GM19463 (cell line): Measurements from ENCODE around the gene BANP.
"Not testable (repeated sequence)": the region's sequence is repeated elsewhere in the genome, so short reads cannot be mapped to it uniquely, and the experiment has no call there.

Experiments used
- ATAC-seq: cut with Tn5 transposase; IDR thresholded peaks from one replicate; pipeline ENCODE4 v1.9.1; 2021; ENCODE audit warnings: mild to moderate bottlenecking, moderate library complexity; ENCODE audit not compliant: unreplicated experiment

Gene BANP

DNA sequence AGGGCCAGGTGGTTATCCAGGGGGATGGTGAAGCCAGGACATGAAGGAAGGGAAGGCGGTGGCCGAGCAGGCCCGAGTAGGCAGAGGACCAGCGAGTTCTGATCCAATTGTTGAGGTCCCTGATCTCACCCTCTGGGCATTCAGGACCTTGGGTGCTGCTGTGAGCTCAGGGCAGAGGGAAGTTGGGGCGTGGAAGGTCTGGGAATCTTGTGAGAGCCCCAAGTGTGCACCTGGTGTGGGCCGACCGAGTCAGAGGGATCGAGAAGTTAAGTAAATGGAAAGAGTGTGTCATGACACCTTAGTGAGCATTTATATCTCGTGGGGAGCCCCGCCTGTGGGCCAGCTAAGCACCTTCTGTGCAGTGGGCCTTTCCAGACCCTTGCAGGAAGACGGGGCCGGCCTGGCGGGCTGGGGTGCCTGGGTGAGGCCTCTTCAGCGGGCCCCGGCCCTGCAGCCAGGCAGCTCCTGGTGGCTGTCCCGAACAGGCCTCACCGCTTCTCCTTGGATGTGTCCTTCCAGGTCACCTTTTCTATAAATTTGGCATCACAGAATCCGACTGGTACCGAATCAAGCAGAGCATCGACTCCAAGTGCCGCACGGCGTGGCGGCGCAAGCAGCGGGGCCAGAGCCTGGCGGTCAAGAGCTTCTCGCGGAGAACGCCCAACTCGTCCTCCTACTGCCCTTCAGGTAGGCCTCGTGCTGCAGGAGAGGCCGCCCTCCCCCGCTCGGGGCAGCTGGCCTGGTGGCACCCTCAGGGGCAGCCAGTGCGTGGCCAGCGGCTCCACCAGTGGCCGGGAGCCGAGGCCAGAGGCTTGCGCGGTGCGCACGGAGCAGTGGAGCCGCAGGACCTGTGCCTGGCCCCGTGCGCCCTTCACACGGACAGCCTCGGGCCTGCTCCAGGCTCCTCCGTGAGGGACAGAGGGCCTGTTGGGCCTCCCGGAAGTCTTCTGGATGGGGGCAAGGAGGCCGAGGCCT lies 76.0 kb downstream of the BANP start:
- ATAC-seq = no peak

DNA sequence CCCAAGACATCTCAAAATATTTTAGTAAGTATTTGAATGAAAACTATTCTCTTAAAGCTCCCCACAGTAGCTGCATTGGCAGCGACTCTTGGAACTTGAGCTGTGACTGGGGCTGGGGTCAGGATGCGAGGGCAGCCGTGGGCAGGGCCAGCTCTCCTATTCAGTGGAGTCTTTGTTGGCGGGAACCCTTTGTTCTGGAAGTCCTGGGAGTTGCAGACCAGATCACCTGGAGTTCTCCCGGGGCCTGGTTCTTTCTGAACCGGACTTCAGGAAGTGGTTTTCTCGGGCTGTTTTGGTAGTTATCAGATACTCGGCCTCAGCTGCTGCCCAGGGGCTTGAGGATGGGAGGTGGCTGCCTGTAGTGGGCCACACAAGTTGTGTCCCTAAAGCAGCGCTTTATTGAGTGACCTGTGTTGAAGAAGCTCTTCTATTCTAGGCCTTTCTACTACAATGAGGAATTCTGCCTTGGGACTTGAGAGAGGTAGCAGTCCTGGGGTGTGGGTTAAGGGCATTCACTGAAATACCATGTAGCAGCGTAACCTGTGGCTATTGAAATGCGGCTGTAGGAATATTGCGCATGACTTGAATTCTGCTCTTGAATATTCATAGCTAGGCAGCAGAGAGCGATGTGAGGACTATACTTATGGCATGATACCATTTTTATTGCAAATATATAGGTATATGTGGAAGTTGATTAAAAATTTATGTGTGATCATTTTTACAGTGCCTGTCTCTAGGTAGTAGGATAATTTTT lies 77.1 kb downstream of the BANP start:
- ATAC-seq = not testable (repeated sequence)

DNA sequence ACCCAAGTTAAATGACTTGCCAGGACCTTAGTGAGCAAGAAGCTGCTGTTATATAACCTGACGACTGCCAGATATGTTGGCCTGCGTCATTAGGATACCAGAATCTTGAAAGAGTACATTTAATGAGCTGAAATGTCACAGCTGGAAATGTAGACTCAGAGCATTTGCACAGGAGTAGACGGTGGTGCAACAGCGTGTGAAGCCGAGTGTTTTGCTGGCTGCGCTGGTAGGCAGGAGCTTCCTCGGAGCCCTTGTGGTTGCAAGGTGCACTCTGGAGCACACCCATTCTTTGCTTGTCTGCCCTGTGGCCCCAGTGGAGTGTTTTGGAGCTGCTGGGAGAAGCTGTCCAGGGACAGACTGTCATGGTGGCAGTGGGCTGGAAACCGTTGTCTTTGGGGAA lies 79.3 kb downstream of the BANP start:
- ATAC-seq = no peak

DNA sequence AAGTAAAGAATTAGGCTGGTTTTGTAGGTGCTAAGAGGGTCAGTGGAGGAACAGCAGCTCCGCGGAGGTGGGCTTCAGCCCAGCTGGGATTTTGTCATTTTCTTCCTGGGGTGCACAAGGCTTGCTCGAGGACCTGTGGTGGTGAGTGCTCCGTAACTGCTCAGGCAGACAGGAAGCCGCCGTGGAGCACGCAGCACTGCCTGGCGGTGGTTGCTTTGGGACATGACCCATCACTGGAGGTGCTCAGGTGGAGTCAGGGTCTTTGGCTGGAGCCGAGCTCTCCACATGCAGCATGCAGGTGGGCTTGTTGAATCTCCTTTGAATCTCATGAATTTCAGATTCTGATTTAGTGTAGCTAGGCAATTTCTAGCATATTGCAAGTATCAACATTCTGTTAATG lies 79.7 kb downstream of the BANP start:
- not testable (repeated sequence) for ATAC-seq

DNA sequence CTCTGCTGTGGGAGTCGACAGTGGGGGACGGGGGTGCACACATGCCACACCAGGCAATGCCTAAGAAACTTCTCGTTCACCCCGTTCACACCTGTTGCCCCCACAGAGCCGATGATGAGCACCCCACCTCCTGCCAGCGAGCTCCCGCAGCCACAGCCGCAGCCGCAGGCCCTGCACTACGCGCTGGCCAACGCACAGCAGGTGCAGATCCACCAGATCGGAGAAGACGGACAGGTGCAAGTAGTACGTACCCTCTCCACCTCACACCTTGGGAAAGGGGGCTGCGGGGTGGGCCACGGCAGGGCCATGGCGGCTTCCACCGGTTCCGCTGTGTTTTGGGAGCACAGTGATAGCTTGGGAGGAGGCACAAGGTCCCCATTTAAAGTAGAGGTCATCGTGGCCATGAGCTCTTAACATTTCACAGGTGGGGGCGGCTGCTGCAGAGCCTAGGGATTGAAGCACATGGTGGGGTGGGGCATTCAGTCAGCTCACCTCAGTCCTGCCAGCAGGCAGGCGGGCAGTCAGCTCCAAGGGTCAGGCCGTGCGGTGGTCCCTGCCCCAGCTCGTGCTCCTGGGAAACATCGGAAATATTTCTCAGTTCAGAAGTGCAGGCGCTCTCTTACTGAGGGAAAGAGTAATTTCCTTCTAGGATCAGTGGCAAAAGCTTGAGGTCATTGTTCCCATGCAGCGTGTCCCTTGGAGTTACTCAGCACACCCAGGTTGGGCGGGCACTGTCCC lies 81.9 kb downstream of the BANP start:
- not testable (repeated sequence) for ATAC-seq

DNA sequence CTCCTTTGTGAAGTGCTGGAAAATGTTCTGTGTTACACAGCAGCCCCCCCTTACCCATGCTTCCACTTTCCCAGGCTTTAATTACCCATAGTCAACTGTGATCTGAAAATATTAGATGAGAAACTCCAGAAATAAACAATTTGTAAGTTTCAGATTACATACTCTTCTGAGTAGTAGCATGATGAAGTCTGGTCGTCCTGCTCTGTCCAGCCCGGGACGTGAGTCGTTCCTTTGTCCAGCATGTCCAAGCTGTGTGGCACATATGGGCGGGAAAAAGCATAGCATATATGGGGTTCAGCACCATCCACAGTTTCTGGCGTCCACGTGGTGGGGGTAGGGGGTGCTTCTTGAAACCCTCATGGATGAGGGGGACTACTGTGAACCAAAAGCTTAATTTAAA lies 83.5 kb downstream of the BANP start:
- no peak for ATAC-seq

DNA sequence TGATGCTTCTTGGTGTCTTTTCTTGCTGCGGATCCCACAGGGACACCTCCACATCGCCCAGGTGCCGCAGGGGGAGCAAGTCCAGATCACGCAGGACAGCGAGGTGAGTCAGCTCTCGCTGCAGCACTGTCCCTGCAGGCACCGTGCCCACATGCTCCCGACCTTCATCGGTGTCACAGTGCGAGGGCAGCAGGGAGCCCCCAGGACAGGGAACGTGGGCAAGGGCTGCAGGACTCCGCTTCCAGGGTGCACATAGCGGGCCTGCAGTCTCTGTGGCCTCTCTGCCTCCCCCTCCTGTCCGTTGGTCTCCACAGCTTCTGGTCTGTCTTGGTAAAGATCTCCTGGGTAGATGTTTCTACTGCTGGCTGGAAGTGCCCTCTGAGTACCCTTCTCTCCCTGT lies 84.1 kb downstream of the BANP start:
- ATAC-seq = no peak

DNA sequence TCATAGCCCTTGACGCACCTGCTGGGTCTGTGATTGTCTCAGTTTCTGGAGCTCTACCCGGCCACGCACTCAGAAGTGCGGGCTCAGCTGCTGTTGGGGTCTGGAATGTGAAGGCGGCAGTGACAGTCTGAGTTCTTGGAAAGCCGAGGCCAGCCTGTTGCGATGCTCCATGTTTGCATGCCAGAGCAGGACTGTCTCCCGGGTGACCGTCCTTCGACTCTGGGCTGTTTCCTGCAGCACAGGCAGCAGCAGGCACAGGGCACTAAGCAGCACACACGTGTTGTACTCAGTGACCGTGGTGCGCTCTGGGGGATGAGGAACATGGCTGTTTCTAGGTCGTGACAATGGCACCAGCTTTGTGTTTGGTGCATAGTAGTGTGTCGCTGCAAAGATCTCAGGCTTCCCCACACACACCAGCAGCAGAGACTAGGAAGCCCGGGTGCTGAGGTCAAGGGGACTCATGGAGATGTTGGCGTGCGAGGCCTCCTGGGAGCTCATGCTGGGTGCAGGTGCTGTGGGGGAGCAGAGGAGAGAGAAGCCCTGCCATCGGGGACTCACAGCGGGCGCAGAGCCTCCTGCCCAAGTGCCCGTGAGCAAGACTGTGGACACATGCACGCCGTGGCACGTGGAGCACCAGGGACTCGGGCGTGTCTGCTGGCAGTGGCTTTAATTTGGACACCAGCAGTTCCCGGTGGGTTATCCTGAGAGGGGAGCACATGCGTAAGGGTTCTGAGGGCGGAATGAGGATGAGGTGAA lies 84.8 kb downstream of the BANP start:
- ATAC-seq = not testable (repeated sequence)

DNA sequence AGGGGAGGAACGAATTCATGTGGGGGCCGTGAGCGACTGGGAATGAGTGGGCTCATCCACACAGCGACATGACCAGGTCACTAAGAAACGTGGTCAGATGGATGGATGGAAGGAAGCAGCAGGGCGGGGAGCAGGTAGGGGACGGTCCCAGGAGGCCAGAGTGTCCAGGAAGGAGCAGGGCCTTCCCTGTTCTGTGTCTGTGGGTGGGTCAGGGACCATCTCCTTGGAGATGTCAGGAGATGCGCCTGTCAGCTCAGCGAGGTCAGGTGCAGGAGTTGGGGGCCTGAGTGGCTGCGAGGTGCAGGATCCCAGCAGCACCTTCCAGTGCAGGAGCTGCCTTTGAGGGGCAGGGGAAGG lies 85.4 kb downstream of the BANP start:
- not testable (repeated sequence) for ATAC-seq

DNA sequence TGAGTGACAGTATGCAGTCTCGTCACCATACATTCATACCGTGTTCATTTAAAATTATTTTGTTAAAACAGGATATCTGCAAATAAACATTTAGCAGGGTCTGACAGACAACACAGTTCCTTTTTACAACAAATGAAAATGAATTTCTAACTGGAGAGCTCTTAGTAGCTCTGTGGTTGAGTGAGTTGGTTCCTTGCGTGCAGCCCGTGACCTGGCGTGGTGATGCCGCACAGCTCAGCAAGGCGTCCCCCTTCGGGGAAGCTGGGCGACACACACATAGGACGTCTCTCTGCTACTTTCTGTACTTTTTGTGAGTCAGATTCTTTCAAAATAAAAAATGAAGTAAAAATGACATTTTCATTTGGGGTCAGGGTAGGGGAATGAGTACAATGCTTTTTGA lies 86.1 kb downstream of the BANP start:
- ATAC-seq = not testable (repeated sequence)

DNA sequence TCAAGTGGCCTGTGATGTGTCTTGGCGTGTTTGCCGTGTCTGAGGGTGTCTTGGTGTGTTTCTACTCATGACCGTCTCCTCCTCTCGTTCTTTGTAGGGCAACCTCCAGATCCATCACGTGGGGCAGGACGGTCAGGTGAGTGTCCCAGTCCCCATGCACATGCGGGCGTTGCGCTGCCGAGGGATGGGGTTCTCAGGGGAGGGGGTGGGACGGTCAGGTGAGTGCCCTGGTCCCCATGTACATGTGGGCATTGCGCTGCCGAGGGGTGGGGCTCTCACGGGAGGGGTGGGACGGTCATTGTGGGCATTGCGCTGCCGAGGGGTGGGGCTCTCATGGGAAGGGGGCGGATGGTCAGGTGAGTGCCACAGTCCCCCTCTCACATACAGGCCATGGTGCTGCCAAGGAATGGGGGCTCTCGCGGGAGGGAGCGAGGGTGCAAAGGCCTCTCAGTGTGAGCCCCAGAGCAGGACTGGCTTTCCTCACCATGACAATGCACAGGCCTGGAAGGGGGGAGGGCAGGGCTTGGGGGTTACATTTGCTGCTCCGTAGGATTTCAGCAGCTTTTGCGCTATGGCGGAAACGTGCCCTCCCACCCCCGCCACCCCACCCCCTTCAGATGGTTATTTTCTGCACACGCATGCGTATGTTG lies 86.8 kb downstream of the BANP start:
- not testable (repeated sequence) for ATAC-seq

DNA sequence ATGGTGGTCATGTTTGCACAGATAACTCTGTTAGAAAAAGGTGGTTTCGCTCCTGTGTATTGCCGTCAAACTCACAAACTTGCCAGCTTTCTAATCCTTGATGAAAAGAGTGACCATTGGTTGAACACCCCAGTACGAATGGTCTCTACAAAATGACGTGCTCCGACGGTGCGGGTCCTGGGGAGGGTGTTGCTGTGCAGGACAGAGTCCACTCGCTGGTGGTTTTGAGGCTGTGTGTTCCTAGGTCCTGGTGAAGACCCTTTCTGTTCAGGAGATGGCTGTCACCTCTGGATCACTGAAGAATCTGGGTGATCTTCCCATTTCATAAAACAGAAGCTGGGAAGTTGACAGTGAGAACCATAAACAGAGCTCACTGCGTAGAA lies 87.3 kb downstream of the BANP start:
- not testable (repeated sequence) for ATAC-seq

DNA sequence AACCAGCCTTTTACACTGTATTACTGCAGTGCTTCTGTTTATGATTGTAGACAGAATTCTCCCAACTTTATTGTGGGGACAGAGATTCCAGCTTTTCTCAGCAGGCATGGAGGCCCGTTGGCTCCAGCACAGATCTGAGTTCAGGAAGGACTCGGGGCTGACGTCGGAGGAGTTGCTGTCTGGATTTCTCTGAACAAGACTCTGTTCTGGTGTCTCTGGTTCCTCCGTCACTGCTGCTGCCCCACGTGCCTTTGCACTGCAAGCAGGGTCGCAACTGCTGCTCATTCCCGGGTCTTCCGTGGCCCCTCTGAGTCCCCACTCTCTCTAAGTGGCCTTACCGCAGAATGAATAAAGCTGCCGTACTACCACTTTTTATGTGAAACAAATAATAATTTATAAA lies 88.4 kb downstream of the BANP start:
- no peak for ATAC-seq

DNA sequence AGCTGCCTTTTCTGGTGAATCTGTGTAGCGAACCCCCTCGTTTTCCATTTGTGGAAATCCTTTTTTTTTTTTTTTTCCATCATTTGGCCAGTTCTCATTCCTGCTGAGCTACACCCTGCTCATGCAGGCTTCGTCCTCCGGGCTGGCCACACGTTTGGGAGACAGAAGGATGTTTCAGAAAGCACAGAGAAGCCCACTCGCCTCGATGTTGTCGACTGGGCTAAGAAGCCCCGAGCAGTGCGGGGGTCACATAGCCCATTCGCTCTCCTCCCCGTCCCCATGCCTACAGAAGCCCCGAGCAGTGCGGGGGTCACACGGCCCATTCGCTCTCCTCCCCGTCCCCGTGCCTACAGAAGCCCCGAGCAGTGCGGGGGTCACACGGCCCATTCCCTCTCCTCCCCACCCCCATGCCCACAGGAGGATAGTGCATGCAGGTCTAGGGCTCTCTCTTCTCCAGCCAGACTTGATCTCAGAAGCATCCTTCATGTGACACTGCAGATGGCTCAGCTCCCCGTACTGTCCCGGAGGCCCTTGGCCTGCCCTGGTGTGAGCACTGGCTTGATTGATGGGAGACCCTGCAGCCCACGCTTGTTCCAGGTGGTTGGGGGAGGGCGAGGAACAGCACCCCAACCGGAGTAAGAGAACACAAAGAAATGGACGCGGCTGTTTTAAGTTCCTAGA lies 89.1 kb downstream of the BANP start:
- ATAC-seq = not testable (repeated sequence)

DNA sequence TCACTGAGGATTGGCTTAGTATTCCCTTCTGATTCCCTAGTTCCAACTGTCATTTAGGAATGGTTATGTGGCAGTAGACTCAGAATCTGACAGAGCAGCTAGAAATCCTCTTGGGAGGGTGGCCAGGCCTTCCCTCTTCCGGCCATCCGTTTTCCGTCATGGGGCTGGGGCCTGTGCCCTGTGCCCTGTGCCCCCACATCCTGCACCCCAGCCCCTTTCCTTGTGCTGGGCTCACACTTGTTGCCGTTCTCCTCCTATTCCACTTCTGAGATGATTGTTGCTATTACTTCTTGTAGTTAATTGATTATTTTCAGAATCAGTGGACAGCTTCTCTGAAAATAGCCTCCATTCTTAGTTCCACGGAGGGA lies 89.6 kb downstream of the BANP start:
- not testable (repeated sequence) for ATAC-seq

DNA sequence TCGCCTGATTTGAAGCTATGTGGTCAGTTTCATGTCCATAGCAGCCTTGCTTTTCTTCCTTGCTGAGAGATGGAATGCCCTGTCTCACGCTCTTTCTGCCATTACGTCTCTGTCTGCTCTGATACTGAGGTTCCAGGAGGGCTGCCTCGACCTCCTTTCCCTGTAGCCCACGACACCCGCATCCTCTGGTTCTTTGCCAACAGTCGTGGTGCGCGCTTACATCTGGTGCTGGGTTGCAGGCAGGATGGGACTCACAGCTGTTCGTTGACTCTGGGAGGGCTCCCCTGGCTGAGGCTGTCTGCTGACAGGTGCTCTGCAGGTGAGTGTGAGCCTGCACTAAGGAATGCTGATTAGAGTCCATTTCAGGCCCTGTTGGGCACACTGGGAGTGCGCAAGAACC lies 90.3 kb downstream of the BANP start:
- ATAC-seq = not testable (repeated sequence)

DNA sequence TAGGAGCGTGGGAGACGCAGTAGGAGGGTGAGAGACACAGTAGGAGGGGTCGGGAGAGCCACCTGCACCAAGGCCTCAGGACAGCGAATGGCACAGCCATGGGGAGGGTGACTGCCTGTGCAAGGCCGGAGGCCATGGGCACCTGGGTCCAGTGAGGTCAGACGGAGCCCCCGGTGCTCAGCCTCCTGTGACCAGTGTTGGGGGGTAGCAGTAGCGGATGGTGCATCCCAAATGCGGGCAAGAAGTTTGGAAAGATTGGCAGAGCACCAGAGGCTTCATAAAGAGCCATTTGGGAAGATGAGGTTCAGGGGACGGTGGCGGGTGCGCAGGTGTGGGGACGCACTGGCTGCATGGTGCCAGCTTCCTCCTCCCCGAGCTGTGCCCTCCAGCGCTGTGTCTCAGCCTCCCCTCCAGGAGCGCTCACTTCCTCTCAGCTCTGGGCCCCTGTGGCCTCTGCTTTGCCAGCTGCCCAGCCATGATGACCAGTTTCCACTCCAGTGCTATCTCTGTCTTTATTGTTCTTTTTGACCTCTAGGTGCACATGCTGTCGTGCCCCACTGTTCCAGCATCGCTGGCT lies 90.8 kb downstream of the BANP start:
- not testable (repeated sequence) for ATAC-seq

DNA sequence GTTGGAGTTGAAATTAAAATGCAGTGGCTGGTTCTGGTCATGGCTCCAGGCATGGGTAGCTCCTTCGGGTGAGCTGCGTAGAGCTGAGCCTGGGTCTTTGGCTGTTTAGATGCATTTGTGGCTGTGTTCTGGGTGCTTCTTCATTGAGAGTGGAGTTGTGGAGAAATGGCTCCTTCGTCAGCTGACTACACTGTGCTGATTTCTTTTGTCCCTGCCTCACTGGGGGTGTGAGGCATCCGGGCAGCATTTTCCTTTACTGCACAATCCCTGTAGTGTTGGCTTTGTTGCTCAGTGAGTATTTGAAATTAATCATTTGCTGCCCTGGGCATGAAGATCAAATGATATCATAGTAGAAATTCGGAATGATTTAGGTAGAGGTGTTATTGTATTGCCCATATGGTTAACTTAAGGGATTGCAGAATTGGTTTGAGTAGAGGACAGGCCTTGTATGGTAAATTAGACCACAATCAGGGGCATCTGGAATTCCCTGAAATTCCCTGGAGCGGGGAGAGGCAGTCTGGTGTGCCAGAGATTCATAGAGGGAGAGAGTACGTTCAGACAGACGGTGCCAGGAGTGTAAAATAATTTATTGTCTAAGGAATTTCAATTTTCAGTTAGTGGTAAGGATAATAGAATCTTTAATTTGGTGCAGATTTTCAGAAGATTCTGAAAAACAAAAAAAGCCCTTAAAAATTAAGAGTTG lies 92.1 kb downstream of the BANP start:
- not testable (repeated sequence) for ATAC-seq
